Activated CD4-positive, alpha-beta T cell treated with anti-CD3 and anti-CD28 coated beads, Interleukin-2, amount 10 ng/mL, durations not matched to agents 7 days and 5 days (primary cell): ENCODE measurements around the gene AFP. TPM values are rescaled to one million over a fixed set of nuclear protein-coding genes. Genes with fewer than 3 reads are reported as not detected.

Experiments used
- CTCF ChIA-PET: fragments of 350-600 bp; sonication (Branson Sonifier 250); formaldehyde crosslinking; loops from one replicate; lab custom pipeline; 2021; ENCODE audit warnings: antibody characterized with exemption; lab: Charles Lee
- POLR2A ChIA-PET: fragments of 350-600 bp; sonication (Branson Sonifier 250); formaldehyde crosslinking; loops from one replicate; lab custom pipeline; 2021; ENCODE audit warnings: antibody characterized with exemption; lab: Charles Lee
- DNase-seq: peaks from one replicate; pipeline ENCODE4 v3.0.0-alpha.2; 2020
- H3K27ac Mint-ChIP-seq: one replicate; pipeline ENCODE4 v1.8.0; 2021; ENCODE audit warnings: mild to moderate bottlenecking, moderate library complexity, mixed read lengths
- H3K27me3 Mint-ChIP-seq: one replicate; pipeline ENCODE4 v1.8.0; 2021; ENCODE audit warnings: mixed read lengths
- H3K36me3 Mint-ChIP-seq: one replicate; pipeline ENCODE4 v1.8.0; 2021; ENCODE audit warnings: low read depth, mixed read lengths
- H3K4me1 Mint-ChIP-seq: one replicate; pipeline ENCODE4 v1.8.0; 2021; ENCODE audit warnings: mixed read lengths
- H3K4me3 Mint-ChIP-seq: one replicate; pipeline ENCODE4 v1.8.0; 2021; ENCODE audit warnings: mild to moderate bottlenecking, moderate library complexity, mixed read lengths
- H3K9me3 Mint-ChIP-seq: one replicate; pipeline ENCODE4 v1.8.0; 2021; ENCODE audit warnings: mixed read lengths
- total RNA-seq, 2 experiments: library from RNA; stranded (reverse); gene quantifications; one replicate each; pipeline ENCODE4 v1.2.3, GENCODE V29; 2021

Gene AFP
- total RNA-seq, 2 experiments from 2014 or later: not detected

GRCh38 chr4:73468170-73468569 lies 32.1 kb downstream of the AFP start:
- ChIA-PET CTCF (no interaction called here), POLR2A (no interaction called here)
- peaks cover 17% of the 10 kb centered on the region for H3K27me3 Mint-ChIP-seq
- H3K4me3 Mint-ChIP-seq: no peak overlapping the region
- H3K9me3 Mint-ChIP-seq: peaks cover 3% of the 10 kb centered on the region
- no peaks in the 10 kb centered on the region for H3K4me1 Mint-ChIP-seq
- no peaks in the 10 kb centered on the region for H3K36me3 Mint-ChIP-seq
- no peak for DNase-seq
- H3K27ac Mint-ChIP-seq: no peak overlapping the region

DNA sequence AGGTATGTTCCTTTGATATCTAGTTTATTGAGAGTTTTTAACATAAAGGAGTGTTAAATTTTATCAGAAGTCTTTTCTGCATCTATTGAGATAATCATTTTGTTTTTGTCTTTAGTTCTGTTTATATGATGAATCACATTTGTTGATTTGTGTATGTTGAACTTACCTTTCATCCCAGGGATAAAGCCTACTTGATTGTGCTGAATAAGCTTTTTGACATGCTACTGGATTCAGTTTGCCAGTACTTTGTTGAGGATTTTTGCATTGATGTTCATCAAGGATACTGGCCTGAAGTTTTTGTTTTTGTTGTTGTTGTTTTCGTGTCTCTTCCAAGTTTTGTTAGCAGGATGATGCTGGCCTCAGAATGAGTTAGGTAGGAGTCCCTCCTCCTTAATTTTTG lies 34.7 kb downstream of the AFP start:
- CTCF ChIA-PET: no interaction called here
- peaks cover 10% of the 10 kb centered on the region for H3K9me3 Mint-ChIP-seq

DNA sequence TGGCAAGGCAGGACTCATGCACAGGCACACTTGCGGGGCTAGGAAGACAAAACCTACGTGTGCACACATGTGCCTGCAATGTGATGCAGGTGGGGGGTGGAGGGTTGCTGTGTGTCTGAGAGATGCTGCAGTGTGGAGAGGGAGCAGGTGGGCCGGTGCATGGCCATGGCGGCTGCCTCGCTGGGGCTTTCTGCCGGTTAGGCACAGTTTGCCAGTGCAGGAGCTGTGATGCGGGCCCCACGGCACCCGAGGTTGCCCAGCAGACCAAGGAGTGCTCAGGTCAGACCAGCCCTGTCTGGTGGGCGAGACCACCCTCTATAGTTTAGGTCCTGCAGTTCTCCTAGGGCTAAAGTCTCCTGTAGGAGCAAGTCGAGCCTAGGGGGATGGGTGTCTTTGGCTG lies 41.2 kb downstream of the AFP start:
- no peaks in the 10 kb centered on the region for H3K4me1 Mint-ChIP-seq
- ChIA-PET CTCF (no interaction called here), POLR2A (no interaction called here)
- H3K27me3 Mint-ChIP-seq: peaks cover 2% of the 10 kb centered on the region
- peaks cover 13% of the 10 kb centered on the region for H3K9me3 Mint-ChIP-seq
- no peak for DNase-seq
- no peak overlapping the region for H3K27ac Mint-ChIP-seq
- H3K36me3 Mint-ChIP-seq: no peaks in the 10 kb centered on the region
- H3K4me3 Mint-ChIP-seq: no peak overlapping the region

More for the DNA sequence above, 34.7 kb downstream of the AFP start:
- no peak for DNase-seq
- H3K27ac Mint-ChIP-seq: no peak overlapping the region
- POLR2A ChIA-PET: no interaction called here
- no peaks in the 10 kb centered on the region for H3K4me1 Mint-ChIP-seq
- H3K27me3 Mint-ChIP-seq: peaks cover 17% of the 10 kb centered on the region
- H3K36me3 Mint-ChIP-seq: no peaks in the 10 kb centered on the region
- H3K4me3 Mint-ChIP-seq: no peak overlapping the region

GRCh38 chr4:73479323-73479722 lies 43.3 kb downstream of the AFP start:
- POLR2A ChIA-PET: no interaction called here
- peaks cover 8% of the 10 kb centered on the region for H3K9me3 Mint-ChIP-seq
- H3K36me3 Mint-ChIP-seq: no peaks in the 10 kb centered on the region

GRCh38 chr4:73481358-73481757 lies 45.3 kb downstream of the AFP start, which contains the start of gene AFM:
Gene AFM, plus strand, starts transcription at chr4:73481745. Its CDS starts 31 bp downstream, at chr4:73481776.
- CTCF ChIA-PET: interaction anchor here (0.6 kb wide), 1 partner anchor 49 kb away, joined by 4 read pairs; no protein-coding TSS in a partner anchor
- Mint-ChIP-seq H3K4me1 (no peaks in the 10 kb centered on the region), H3K4me3 (no peak within 1 kb of the TSS), H3K36me3 (no peaks in the 10 kb centered on the region), H3K27ac (no peak within 1 kb of the TSS), H3K9me3 (no peaks in the 10 kb centered on the region), H3K27me3 (no peaks in the 10 kb centered on the region)
- no peak for DNase-seq
- POLR2A ChIA-PET: no interaction called here

More at GRCh38 chr4:73479323-73479722, 43.3 kb downstream of the AFP start:
- Mint-ChIP-seq H3K4me1 (no peaks in the 10 kb centered on the region), H3K27ac (no peak overlapping the region), H3K27me3 (no peaks in the 10 kb centered on the region), H3K4me3 (no peak overlapping the region)
- CTCF ChIA-PET: no interaction called here
- DNase-seq: no peak

GRCh38 chr4:73485085-73485484 lies 49.1 kb downstream of the AFP start:
- H3K9me3 Mint-ChIP-seq: no peaks in the 10 kb centered on the region
- DNase-seq: no peak
- ChIA-PET CTCF (no interaction called here), POLR2A (no interaction called here)
- no peak overlapping the region for H3K4me3 Mint-ChIP-seq
- no peaks in the 10 kb centered on the region for H3K36me3 Mint-ChIP-seq
- H3K4me1 Mint-ChIP-seq: no peaks in the 10 kb centered on the region
- H3K27me3 Mint-ChIP-seq: peaks cover 2% of the 10 kb centered on the region
- H3K27ac Mint-ChIP-seq: no peak overlapping the region

- no peaks in the 10 kb centered on the region for H3K36me3 Mint-ChIP-seq
- H3K27ac Mint-ChIP-seq: no peak overlapping the region
- H3K4me1 Mint-ChIP-seq: no peaks in the 10 kb centered on the region
- H3K4me3 Mint-ChIP-seq: no peak overlapping the region
- POLR2A ChIA-PET: no interaction called here
- no peaks in the 10 kb centered on the region for H3K9me3 Mint-ChIP-seq
- CTCF ChIA-PET: no interaction called here
- H3K27me3 Mint-ChIP-seq: peaks cover 2% of the 10 kb centered on the region
- no peak for DNase-seq
Observed at GRCh38 chr4:73485596-73485995, 49.6 kb downstream of the AFP start.

DNA sequence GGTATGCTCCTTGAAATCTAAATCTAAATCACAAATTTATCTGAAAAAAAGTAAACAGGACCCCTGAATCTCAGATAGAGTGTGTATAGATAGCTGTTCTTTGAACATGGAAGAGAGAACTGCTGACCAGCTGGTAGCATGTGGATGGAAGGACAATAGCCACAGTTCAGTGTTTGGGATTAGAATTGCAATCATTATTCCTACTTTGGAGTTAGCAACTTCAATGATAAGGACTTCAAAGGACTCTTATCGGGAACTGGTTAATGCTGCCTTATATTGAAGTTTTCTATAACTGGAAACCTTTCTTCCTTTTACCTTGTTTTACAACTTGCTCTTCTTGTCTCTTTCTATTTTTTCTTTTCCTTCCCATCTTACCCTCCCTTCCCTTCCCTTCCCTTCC lies 50.5 kb downstream of the AFP start:
- H3K4me3 Mint-ChIP-seq: no peak overlapping the region
- ChIA-PET POLR2A (no interaction called here), CTCF (no interaction called here)
- H3K27me3 Mint-ChIP-seq: peaks cover 2% of the 10 kb centered on the region
- no peaks in the 10 kb centered on the region for H3K4me1 Mint-ChIP-seq
- no peak for DNase-seq
- H3K27ac Mint-ChIP-seq: no peak overlapping the region
- H3K36me3 Mint-ChIP-seq: no peaks in the 10 kb centered on the region
- no peaks in the 10 kb centered on the region for H3K9me3 Mint-ChIP-seq

- ChIA-PET POLR2A (no interaction called here), CTCF (no interaction called here)
- no peak for DNase-seq
- H3K36me3 Mint-ChIP-seq: no peaks in the 10 kb centered on the region
- peaks cover 2% of the 10 kb centered on the region for H3K27me3 Mint-ChIP-seq
- no peaks in the 10 kb centered on the region for H3K9me3 Mint-ChIP-seq
- no peak overlapping the region for H3K4me3 Mint-ChIP-seq
- no peak overlapping the region for H3K27ac Mint-ChIP-seq
- no peaks in the 10 kb centered on the region for H3K4me1 Mint-ChIP-seq
Observed at GRCh38 chr4:73487233-73487632, 51.2 kb downstream of the AFP start.

- no peak overlapping the region for H3K4me3 Mint-ChIP-seq
- ChIA-PET CTCF (no interaction called here), POLR2A (interaction anchor here (0.5 kb wide), 1 partner anchor 21 kb away, joined by 3 read pairs; no protein-coding TSS in a partner anchor)
- no peaks in the 10 kb centered on the region for H3K9me3 Mint-ChIP-seq
- H3K36me3 Mint-ChIP-seq: no peaks in the 10 kb centered on the region
- no peak for DNase-seq
- no peak overlapping the region for H3K27ac Mint-ChIP-seq
- H3K27me3 Mint-ChIP-seq: no peaks in the 10 kb centered on the region
- H3K4me1 Mint-ChIP-seq: no peaks in the 10 kb centered on the region
Observed at GRCh38 chr4:73499996-73500765, 64.2 kb downstream of the AFP start.

DNA sequence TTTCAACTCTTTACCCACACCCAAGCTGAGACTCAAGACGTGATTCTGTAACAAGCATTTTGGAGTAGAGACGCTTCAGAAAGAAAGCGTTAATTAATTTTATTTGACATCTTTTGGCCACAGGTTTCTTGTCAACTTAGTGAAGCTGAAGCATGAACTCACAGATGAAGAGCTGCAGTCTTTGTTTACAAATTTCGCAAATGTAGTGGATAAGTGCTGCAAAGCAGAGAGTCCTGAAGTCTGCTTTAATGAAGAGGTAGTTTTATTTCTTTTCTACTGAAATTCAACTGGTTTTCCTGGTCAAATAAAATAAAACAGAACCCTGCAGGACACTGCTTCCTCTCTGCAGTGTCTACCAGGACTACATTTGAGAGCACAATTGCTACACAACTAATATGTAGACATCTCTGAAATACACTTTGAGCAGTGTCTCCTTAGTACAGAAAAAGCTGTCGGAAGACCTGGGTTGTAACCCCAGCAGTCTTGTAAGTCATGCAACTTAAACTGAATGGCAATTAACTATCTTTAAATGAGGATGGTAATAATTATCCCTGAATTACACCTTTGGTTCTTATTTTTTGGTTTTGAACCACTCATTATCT lies 65.7 kb downstream of the AFP start:
- no peaks in the 10 kb centered on the region for H3K4me1 Mint-ChIP-seq
- H3K27me3 Mint-ChIP-seq: no peaks in the 10 kb centered on the region
- no peaks in the 10 kb centered on the region for H3K36me3 Mint-ChIP-seq
- no peak overlapping the region for H3K27ac Mint-ChIP-seq
- H3K9me3 Mint-ChIP-seq: no peaks in the 10 kb centered on the region
- POLR2A ChIA-PET: no interaction called here
- CTCF ChIA-PET: no interaction called here
- H3K4me3 Mint-ChIP-seq: no peak overlapping the region
- DNase-seq: no peak

DNA sequence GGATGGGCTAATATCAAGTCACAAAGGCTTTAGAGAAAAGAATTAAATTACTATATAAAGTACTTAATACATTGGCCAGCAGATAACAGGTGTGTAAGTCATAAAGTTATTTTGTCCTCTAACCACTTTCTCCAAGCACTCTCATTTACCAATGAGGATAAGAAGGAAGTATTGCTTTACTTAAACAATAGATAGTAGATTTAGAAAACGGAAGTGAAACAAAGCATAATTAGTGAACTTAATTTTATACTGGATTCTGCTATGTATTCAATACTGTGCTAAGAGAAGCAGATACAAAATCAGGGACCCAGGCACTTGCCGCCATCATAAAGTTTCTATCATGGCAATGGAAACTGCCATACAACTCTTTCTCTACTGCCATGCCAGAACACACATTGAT lies 69.5 kb downstream of the AFP start:
- no peak for DNase-seq
- H3K36me3 Mint-ChIP-seq: no peaks in the 10 kb centered on the region
- H3K4me1 Mint-ChIP-seq: no peaks in the 10 kb centered on the region
- H3K9me3 Mint-ChIP-seq: no peaks in the 10 kb centered on the region
- H3K27ac Mint-ChIP-seq: no peak overlapping the region
- no peak overlapping the region for H3K4me3 Mint-ChIP-seq
- POLR2A ChIA-PET: no interaction called here
- H3K27me3 Mint-ChIP-seq: no peaks in the 10 kb centered on the region
- CTCF ChIA-PET: no interaction called here
